HEK293 (cell line): ENCODE measurements around the gene UNC5B.

Experiments
- ELK4 ChIP-seq: IDR thresholded peaks from 2 replicates; pipeline ENCODE4 v1.6.1; 2011; ENCODE audit warnings: mild to moderate bottlenecking, low read depth, low read length, borderline replicate concordance
- YY1 ChIP-seq: fragments of 450-650 bp; formaldehyde crosslinking; IDR thresholded peaks from 2 replicates; pipeline ENCODE4 v1.5.1; 2018; ENCODE audit warnings: missing biosample characterization, missing genetic modification characterization
- ZBTB21 ChIP-seq: fragments of 450-650 bp; formaldehyde crosslinking; IDR thresholded peaks from 2 replicates; pipeline ENCODE4 v1.5.1; 2017; ENCODE audit warnings: missing biosample characterization, missing genetic modification characterization
- ZNF112 ChIP-seq: fragments of 450-650 bp; formaldehyde crosslinking; IDR thresholded peaks from 2 replicates; pipeline ENCODE4 v1.5.0; 2017; ENCODE audit warnings: missing biosample characterization, missing genetic modification characterization
- ZNF133 ChIP-seq: fragments of 450-650 bp; formaldehyde crosslinking; IDR thresholded peaks from 2 replicates; pipeline ENCODE4 v1.5.1; 2016; ENCODE audit warnings: missing biosample characterization, missing genetic modification characterization
- ZNF140 ChIP-seq: fragments of 450-650 bp; formaldehyde crosslinking; IDR thresholded peaks from 2 replicates; pipeline ENCODE4 v1.5.1; 2016; ENCODE audit warnings: missing biosample characterization, missing genetic modification characterization
- ZNF211 ChIP-seq: fragments of 450-650 bp; formaldehyde crosslinking; IDR thresholded peaks from 2 replicates; pipeline ENCODE4 v1.5.1; 2016; ENCODE audit warnings: low read depth, missing biosample characterization, missing genetic modification characterization
- ZNF549 ChIP-seq: fragments of 450-650 bp; IDR thresholded peaks from 2 replicates; pipeline ENCODE4 v1.5.1; 2018; ENCODE audit warnings: missing biosample characterization, missing genetic modification characterization, mild to moderate bottlenecking, inconsistent platforms, moderate library complexity
- ZNF580 ChIP-seq: fragments of 450-650 bp; formaldehyde crosslinking; IDR thresholded peaks from 2 replicates; pipeline ENCODE4 v1.5.1; 2016; ENCODE audit warnings: missing biosample characterization, missing genetic modification characterization
- ZSCAN16 ChIP-seq: fragments of 450-650 bp; formaldehyde crosslinking; IDR thresholded peaks from 2 replicates; pipeline ENCODE4 v1.5.1; 2016; ENCODE audit warnings: missing biosample characterization, missing genetic modification characterization
- TF ChIP-seq, protein P1 (sequence below): fragments of 450-650 bp; formaldehyde crosslinking; IDR thresholded peaks from 2 replicates; pipeline ENCODE4 v1.5.1; 2016; ENCODE audit warnings: missing biosample characterization, missing genetic modification characterization
- TF ChIP-seq, protein P2 (sequence below): fragments of 450-650 bp; formaldehyde crosslinking; IDR thresholded peaks from 2 replicates; pipeline ENCODE4 v1.5.1; 2016; ENCODE audit warnings: missing biosample characterization, missing genetic modification characterization, low read depth

- TF ChIP-seq ZNF133 (tag by site-specific recombination) (no peak), ZNF140 (no peak), ZBTB21 (no peak), ZNF549 (tag by site-specific recombination) (no peak), ZNF580 (no peak), ZNF112 (tag by site-specific recombination) (no peak), ELK4 (no peak), ZNF211 (tag by site-specific recombination) (no peak), YY1 (tag by site-specific recombination) (no peak), ZSCAN16 (tag by site-specific recombination) (no peak)
- TF ChIP-seq, protein P1, sequence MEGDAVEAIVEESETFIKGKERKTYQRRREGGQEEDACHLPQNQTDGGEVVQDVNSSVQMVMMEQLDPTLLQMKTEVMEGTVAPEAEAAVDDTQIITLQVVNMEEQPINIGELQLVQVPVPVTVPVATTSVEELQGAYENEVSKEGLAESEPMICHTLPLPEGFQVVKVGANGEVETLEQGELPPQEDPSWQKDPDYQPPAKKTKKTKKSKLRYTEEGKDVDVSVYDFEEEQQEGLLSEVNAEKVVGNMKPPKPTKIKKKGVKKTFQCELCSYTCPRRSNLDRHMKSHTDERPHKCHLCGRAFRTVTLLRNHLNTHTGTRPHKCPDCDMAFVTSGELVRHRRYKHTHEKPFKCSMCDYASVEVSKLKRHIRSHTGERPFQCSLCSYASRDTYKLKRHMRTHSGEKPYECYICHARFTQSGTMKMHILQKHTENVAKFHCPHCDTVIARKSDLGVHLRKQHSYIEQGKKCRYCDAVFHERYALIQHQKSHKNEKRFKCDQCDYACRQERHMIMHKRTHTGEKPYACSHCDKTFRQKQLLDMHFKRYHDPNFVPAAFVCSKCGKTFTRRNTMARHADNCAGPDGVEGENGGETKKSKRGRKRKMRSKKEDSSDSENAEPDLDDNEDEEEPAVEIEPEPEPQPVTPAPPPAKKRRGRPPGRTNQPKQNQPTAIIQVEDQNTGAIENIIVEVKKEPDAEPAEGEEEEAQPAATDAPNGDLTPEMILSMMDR (tag by site-specific recombination): no peak
- TF ChIP-seq, protein P2, sequence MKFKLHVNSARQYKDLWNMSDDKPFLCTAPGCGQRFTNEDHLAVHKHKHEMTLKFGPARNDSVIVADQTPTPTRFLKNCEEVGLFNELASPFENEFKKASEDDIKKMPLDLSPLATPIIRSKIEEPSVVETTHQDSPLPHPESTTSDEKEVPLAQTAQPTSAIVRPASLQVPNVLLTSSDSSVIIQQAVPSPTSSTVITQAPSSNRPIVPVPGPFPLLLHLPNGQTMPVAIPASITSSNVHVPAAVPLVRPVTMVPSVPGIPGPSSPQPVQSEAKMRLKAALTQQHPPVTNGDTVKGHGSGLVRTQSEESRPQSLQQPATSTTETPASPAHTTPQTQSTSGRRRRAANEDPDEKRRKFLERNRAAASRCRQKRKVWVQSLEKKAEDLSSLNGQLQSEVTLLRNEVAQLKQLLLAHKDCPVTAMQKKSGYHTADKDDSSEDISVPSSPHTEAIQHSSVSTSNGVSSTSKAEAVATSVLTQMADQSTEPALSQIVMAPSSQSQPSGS (tag by site-specific recombination): no peak
These were observed 524 bp upstream of the UNC5B start for GRCh38 chr10:71211775-71212317.
